Measurements from ENCODE around the gene SCNN1A.

Gene SCNN1A

GRCh38 chr12:6317693-6318439, 57.5 kb downstream of the SCNN1A start:
- no peak for DNase-seq (ENCODE audit: low spot score)

GRCh38 chr12:6316921-6317692, 58.3 kb downstream of the SCNN1A start:
- no peak for DNase-seq (ENCODE audit: low spot score)

GRCh38 chr12:6315704-6316597, 59.4 kb downstream of the SCNN1A start:
- no peak for DNase-seq (ENCODE audit: low spot score)

GRCh38 chr12:6315184-6315583, 60.2 kb downstream of the SCNN1A start:
- no peak for DNase-seq (ENCODE audit: low spot score)

GRCh38 chr12:6314776-6315175, 60.6 kb downstream of the SCNN1A start:
- no peak for DNase-seq (ENCODE audit: low spot score)

GRCh38 chr12:6313326-6313940, 61.9 kb downstream of the SCNN1A start:
- no peak for DNase-seq (ENCODE audit: low spot score)

- DNase-seq (ENCODE audit: low spot score), result no peak
These were observed 62.6 kb downstream of the SCNN1A start for GRCh38 chr12:6312529-6313325.

- no peak for DNase-seq (ENCODE audit: low spot score)
These were observed 63.4 kb downstream of the SCNN1A start for GRCh38 chr12:6311822-6312528.

- no peak for DNase-seq (ENCODE audit: low spot score)
These were observed 64.4 kb downstream of the SCNN1A start for GRCh38 chr12:6310771-6311610.

GRCh38 chr12:6307529-6307928, 67.8 kb downstream of the SCNN1A start:
- no peak for DNase-seq (ENCODE audit: low spot score)

- DNase-seq (ENCODE audit: low spot score), result no peak
These were observed 68.7 kb downstream of the SCNN1A start for GRCh38 chr12:6306599-6307220.

GRCh38 chr12:6306151-6306550, 69.2 kb downstream of the SCNN1A start:
- no peak for DNase-seq (ENCODE audit: low spot score)

GRCh38 chr12:6303071-6303470, 72.3 kb downstream of the SCNN1A start:
- DNase-seq (ENCODE audit: low spot score), result no peak

- no peak for DNase-seq (ENCODE audit: low spot score)
These were observed 72.7 kb downstream of the SCNN1A start for GRCh38 chr12:6302621-6303020.

- no peak for DNase-seq (ENCODE audit: low spot score)
These were observed 73.6 kb downstream of the SCNN1A start for GRCh38 chr12:6301721-6302120.

- DNase-seq (ENCODE audit: low spot score), result no peak
These were observed 78.2 kb downstream of the SCNN1A start for GRCh38 chr12:6297170-6297569.
